Fibroblast of the aortic adventitia (primary cell): ENCODE results near the gene LIPC. TPM values are rescaled to one million over a fixed set of nuclear protein-coding genes. Genes with fewer than 3 reads are reported as not detected.

Experiments used
- DNase-seq: peaks from one replicate; pipeline ENCODE4 v3.0.0-alpha.2; 2010; ENCODE audit warnings: low read depth
- H3K4me3 ChIP-seq: 2 replicates; pipeline ENCODE4 v1.5.1; 2011; ENCODE audit warnings: low read depth, mild to moderate bottlenecking, control low read depth, low read length, moderate library complexity
- total RNA-seq: library from RNA; depleted of rRNA; stranded (reverse); fragments of >200 nt; gene quantifications from 2 replicates; pipeline ENCODE4 v1.2.3, GENCODE V29; 2012; ENCODE audit warnings: low replicate concordance
- TF ChIP-seq, protein P1 (sequence below): IDR thresholded peaks from 2 replicates; pipeline ENCODE4 v1.5.1; 2011; ENCODE audit warnings: mild to moderate bottlenecking, low read length, control low read depth, inconsistent platforms; ENCODE audit not compliant: insufficient read depth

Gene LIPC
- total RNA-seq: 0.90 and 1.7 TPM in 2 replicates

GRCh38 chr15:58431221-58432149, at the start of gene LIPC:
Gene LIPC, plus strand, starts transcription at chr15:58431991. Its CDS starts 42 bp downstream, at chr15:58432033.
- no peak within 1 kb of the TSS for H3K4me3 ChIP-seq
- TF ChIP-seq, protein P1, sequence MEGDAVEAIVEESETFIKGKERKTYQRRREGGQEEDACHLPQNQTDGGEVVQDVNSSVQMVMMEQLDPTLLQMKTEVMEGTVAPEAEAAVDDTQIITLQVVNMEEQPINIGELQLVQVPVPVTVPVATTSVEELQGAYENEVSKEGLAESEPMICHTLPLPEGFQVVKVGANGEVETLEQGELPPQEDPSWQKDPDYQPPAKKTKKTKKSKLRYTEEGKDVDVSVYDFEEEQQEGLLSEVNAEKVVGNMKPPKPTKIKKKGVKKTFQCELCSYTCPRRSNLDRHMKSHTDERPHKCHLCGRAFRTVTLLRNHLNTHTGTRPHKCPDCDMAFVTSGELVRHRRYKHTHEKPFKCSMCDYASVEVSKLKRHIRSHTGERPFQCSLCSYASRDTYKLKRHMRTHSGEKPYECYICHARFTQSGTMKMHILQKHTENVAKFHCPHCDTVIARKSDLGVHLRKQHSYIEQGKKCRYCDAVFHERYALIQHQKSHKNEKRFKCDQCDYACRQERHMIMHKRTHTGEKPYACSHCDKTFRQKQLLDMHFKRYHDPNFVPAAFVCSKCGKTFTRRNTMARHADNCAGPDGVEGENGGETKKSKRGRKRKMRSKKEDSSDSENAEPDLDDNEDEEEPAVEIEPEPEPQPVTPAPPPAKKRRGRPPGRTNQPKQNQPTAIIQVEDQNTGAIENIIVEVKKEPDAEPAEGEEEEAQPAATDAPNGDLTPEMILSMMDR: no peak
- no peak for DNase-seq

DNA sequence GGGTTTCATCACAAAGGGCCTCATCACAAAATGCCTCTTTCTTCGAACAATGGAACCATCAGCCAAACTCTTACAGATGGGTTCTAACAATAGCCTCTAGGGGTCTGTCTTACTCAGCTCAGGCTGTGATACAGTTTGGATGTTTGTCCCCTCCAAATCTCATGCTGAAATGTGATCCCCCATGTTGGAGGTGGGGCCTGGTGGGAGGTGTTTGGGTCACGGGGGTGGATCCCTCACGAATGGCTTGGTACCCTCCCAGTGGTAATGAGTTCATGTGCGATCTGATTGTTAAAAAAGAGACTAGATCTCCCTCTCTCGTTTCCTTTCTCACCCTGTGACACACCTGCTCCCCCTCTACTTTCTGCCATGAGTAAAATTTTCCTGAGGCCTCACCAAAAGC, 47.9 kb upstream of the LIPC start:
- DNase-seq: no peak
- TF ChIP-seq, protein P1: no peak
- no peak overlapping the region for H3K4me3 ChIP-seq

GRCh38 chr15:58384667-58385066, 47.1 kb upstream of the LIPC start:
- no peak overlapping the region for H3K4me3 ChIP-seq
- DNase-seq: no peak
- TF ChIP-seq, protein P1: no peak

DNA sequence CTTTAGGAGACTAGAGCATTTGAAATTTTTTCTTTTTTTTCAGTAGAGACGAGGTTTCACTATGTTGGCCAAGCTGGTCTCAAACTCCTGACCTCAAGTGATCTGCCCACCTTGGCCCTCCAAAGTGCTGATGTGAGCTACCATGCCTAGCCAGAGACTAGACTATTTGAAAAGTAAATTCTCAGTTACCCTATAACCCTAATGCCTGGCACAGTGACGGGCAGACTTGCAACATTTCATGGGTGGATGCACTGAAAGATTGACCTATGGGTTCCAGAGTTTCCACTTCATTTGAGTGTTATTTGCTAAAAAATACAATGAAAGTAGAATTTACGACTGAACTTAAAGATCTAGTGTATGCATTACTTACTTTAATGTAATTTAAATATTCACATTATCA, 45.7 kb upstream of the LIPC start:
- TF ChIP-seq, protein P1: no peak
- no peak for DNase-seq
- H3K4me3 ChIP-seq: no peak overlapping the region

GRCh38 chr15:58386641-58387040, 45.1 kb upstream of the LIPC start:
- DNase-seq: no peak
- TF ChIP-seq, protein P1: no peak
- no peak overlapping the region for H3K4me3 ChIP-seq

GRCh38 chr15:58387130-58387529, 44.7 kb upstream of the LIPC start:
- TF ChIP-seq, protein P1: no peak

More at GRCh38 chr15:58387130-58387529, 44.7 kb upstream of the LIPC start:
- DNase-seq: peak; percentile 88
- H3K4me3 ChIP-seq: no peak overlapping the region
